K562 (cell line): Measurements from ENCODE around the gene SLC44A2. TPM values are rescaled to one million over a fixed set of nuclear protein-coding genes. Genes with fewer than 3 reads are reported as not detected.

Experiments used
- CBFB ChIP-seq: sonication (generic); formaldehyde crosslinking; IDR thresholded peaks from 2 replicates; pipeline ENCODE4 v1.4.0; 2020; ENCODE audit warnings: mild to moderate bottlenecking, missing genetic modification reagents
- CTBP1 ChIP-seq: fragments of 450-650 bp; IDR thresholded peaks from 2 replicates; pipeline ENCODE4 v1.6.1; 2016; ENCODE audit warnings: borderline replicate concordance
- HCFC1 ChIP-seq: IDR thresholded peaks from 2 replicates; pipeline ENCODE4 v1.6.1; 2012; ENCODE audit warnings: low read depth, low read length, improper control_type of control experiment
- HDAC1 ChIP-seq, 2 experiments: fragments of 450-650 bp; IDR thresholded peaks; 2 replicates each; pipeline ENCODE4 v1.6.1; 2016 to 2017; ENCODE audit warnings: inconsistent platforms in 1 of 2, mild to moderate bottlenecking in 1 of 2, moderate library complexity in 1 of 2
- HMGN3 ChIP-seq: IDR thresholded peaks from 2 replicates; pipeline ENCODE4 v1.6.1; 2011; ENCODE audit warnings: borderline replicate concordance, low read depth, mild to moderate bottlenecking, mixed read lengths, low read length; ENCODE audit not compliant: insufficient read length; ENCODE audit errors: extremely low read depth
- KAT8 ChIP-seq: fragments of 450-650 bp; IDR thresholded peaks from 2 replicates; pipeline ENCODE4 v1.6.1; 2016; ENCODE audit warnings: low read depth, mild to moderate bottlenecking
- KLF13 ChIP-seq: fragments of 450-650 bp; IDR thresholded peaks from 2 replicates; pipeline ENCODE4 v1.6.1; 2016; ENCODE audit warnings: missing genetic modification characterization, low read depth, mild to moderate bottlenecking, missing compliant biosample characterization, moderate library complexity, borderline replicate concordance
- RCOR1 ChIP-seq, 2 experiments: IDR thresholded peaks; 2 replicates each; pipeline ENCODE4 v1.6.1; 2012; ENCODE audit warnings: low read depth in 2 of 2, low read length in 2 of 2, borderline replicate concordance in 1 of 2, improper control_type of control experiment in 1 of 2
- SMARCA4 ChIP-seq: fragments of 450-650 bp; IDR thresholded peaks from 2 replicates; pipeline ENCODE4 v1.6.1; 2016
- SNRNP70 ChIP-seq: fragments of 200-400 bp; formaldehyde crosslinking; optimal IDR thresholded peaks from 2 replicates; pipeline ENCODE3; 2017; ENCODE audit warnings: low read depth, low read length
- TBP ChIP-seq: optimal IDR thresholded peaks from 2 replicates; pipeline ENCODE3; 2011; ENCODE audit warnings: low read depth, low read length, improper control_type of control experiment
- ZBTB1 ChIP-seq: sonication (generic); formaldehyde crosslinking; IDR thresholded peaks from 2 replicates; pipeline ENCODE4 v1.8.1; 2023; ENCODE audit warnings: missing genetic modification reagents, low read depth, mild to moderate bottlenecking, borderline replicate concordance
- ZNF24 ChIP-seq: fragments of 450-650 bp; IDR thresholded peaks from 2 replicates; pipeline ENCODE4 v1.6.1; 2016
- ZNF263 ChIP-seq: sonication (generic); formaldehyde crosslinking; IDR thresholded peaks from 2 replicates; pipeline ENCODE4 v1.8.0; 2022; ENCODE audit warnings: mild to moderate bottlenecking, missing genetic modification reagents, borderline replicate concordance
- ZNF316 ChIP-seq: fragments of 450-650 bp; IDR thresholded peaks from 2 replicates; pipeline ENCODE4 v1.6.1; 2016
- ZNF778 ChIP-seq: fragments of 450-650 bp; formaldehyde crosslinking; IDR thresholded peaks from 2 replicates; pipeline ENCODE4 v1.4.0; 2020; ENCODE audit warnings: mild to moderate bottlenecking, moderate library complexity
- polyA plus RNA-seq, 8 experiments: library from polyadenylated mRNA; depleted of rRNA in 4 of 8; stranded (reverse) in 5 of 8; unstranded in 3 of 8; fragments of >200 nt; fragmentation: Nextera tagmentation in 2 of 8; fragmentation: Illumina TruSeq in 1 of 8; extraction: Ambion mirVana in 2 of 8; extraction: Trizol in 1 of 8; gene quantifications; 2 replicates each; pipeline versions ENCODE4 v1.2.1 to v1.2.3, GENCODE V29; 2011 to 2014; ENCODE audit warnings: inconsistent platforms in 1 of 8, missing spikeins in 1 of 8
- total RNA-seq, 7 experiments: library from RNA; depleted of rRNA in 6 of 7; stranded (reverse); fragments of >200 nt in 6 of 7; fragmentation: Illumina TruSeq in 2 of 7; extraction: Trizol in 2 of 7; gene quantifications; 2 replicates each; pipeline versions ENCODE4 v1.2.1 to v1.2.3, GENCODE V29; 2011 to 2021; ENCODE audit warnings: low replicate concordance in 1 of 7
- TF ChIP-seq, protein P1 (sequence below): sonication (generic); formaldehyde crosslinking; IDR thresholded peaks from 2 replicates; pipeline ENCODE4 v1.8.0; 2022; ENCODE audit warnings: mild to moderate bottlenecking, missing genetic modification reagents
- TF ChIP-seq, protein P2 (sequence below), 2 experiments: fragments of 450-650 bp; conservative IDR thresholded peaks; 2 replicates each; pipeline ENCODE4 v1.6.1; 2017; ENCODE audit warnings: mild to moderate bottlenecking in 2 of 2, moderate library complexity in 2 of 2
- TF ChIP-seq, protein P3 (sequence below): sonication (generic); formaldehyde crosslinking; IDR thresholded peaks from 2 replicates; pipeline ENCODE4 v1.9.0; 2022; ENCODE audit warnings: mild to moderate bottlenecking, missing genetic modification reagents
- TF ChIP-seq, protein P4 (sequence below): fragments of 450-650 bp; IDR thresholded peaks from 2 replicates; pipeline ENCODE4 v1.6.1; 2017; ENCODE audit warnings: antibody characterized with exemption

SLC44A2 gene
- total and polyA plus RNA-seq, 9 of the 15 experiments (the other 6 are each of a cell fraction or from before 2014, with no cell fraction given), result 1.1 to 34.2 (median 8.1) TPM

DNA sequence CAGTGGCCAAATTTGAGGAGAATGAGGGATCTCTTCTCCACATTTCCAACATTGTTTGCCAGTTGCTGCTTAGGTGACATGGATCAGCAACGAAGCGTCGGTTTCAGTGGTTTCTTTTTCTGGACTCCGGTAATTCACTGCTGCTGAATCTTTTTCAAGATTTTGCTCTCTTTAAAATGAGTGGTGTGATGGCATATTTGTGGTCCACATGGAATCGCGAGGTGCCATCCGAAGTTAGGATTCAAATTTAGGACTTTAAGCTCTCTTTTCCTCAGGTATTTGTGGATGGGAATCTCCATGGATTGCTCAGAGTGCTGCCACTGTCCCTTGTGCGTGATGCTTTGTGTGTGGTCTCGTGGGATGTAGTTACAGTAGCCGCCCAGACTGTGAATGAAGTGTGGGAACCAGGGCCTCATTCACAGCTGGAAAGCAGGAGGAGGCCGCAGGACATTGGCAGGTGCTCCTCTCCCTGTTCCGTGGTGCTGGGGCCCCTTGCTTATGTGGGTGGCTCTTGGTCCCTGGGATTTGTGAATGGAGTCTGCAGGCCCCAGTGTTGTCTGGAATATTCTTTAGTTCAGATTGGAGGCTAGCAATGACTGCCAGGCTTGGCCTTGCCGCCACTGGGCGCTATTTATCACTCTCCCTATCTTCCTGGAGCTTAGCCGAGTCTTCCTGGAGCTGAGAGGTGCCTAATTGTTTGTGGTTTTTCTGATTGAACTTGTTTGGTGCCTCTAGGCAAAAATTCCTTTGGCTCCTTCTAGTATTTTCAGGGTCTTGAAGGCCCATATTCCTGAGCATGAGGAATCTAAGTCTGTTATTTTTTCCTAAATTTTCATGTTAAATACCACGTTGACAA is 30.3 kb downstream of the SLC44A2 start (continued):
- TF ChIP-seq SNRNP70 (no peak), ZBTB1 (CRISPR knock-in tag) (no peak), ZNF316 (no peak), TBP (peak; percentile 14), HMGN3 (no peak), ZNF263 (CRISPR knock-in tag) (0 out of 2 replicates have a peak, but pooled peaks have one; percentile 18), CTBP1 (peak; percentile 9; the same call in 1 of the 2 replicates), ZNF24 (no peak), KLF13 (no peak), SMARCA4 (peak; percentile 56; the same call in 1 of the 2 replicates), KAT8 (no peak), HDAC1 (IDR thresholded peaks at IDR 0.05) (peak in 1 of 2 experiments; percentile 38; a peak in 1 of 4 replicates), RCOR1 (IDR thresholded peaks at IDR 0.05; ENCODE audit: borderline replicate concordance in 1 of 2, low read depth in 2 of 2, low read length in 2 of 2) (peak in 1 of 2 experiments; percentile 52; a peak in 1 of 4 replicates), ZNF778 (no peak), CBFB (no peak), HCFC1 (0 out of 2 replicates have a peak, but pooled peaks have one; percentile 6)
- TF ChIP-seq, protein P1, sequence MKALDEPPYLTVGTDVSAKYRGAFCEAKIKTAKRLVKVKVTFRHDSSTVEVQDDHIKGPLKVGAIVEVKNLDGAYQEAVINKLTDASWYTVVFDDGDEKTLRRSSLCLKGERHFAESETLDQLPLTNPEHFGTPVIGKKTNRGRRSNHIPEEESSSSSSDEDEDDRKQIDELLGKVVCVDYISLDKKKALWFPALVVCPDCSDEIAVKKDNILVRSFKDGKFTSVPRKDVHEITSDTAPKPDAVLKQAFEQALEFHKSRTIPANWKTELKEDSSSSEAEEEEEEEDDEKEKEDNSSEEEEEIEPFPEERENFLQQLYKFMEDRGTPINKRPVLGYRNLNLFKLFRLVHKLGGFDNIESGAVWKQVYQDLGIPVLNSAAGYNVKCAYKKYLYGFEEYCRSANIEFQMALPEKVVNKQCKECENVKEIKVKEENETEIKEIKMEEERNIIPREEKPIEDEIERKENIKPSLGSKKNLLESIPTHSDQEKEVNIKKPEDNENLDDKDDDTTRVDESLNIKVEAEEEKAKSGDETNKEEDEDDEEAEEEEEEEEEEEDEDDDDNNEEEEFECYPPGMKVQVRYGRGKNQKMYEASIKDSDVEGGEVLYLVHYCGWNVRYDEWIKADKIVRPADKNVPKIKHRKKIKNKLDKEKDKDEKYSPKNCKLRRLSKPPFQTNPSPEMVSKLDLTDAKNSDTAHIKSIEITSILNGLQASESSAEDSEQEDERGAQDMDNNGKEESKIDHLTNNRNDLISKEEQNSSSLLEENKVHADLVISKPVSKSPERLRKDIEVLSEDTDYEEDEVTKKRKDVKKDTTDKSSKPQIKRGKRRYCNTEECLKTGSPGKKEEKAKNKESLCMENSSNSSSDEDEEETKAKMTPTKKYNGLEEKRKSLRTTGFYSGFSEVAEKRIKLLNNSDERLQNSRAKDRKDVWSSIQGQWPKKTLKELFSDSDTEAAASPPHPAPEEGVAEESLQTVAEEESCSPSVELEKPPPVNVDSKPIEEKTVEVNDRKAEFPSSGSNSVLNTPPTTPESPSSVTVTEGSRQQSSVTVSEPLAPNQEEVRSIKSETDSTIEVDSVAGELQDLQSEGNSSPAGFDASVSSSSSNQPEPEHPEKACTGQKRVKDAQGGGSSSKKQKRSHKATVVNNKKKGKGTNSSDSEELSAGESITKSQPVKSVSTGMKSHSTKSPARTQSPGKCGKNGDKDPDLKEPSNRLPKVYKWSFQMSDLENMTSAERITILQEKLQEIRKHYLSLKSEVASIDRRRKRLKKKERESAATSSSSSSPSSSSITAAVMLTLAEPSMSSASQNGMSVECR (CRISPR knock-in tag), result no peak
- TF ChIP-seq, protein P2, sequence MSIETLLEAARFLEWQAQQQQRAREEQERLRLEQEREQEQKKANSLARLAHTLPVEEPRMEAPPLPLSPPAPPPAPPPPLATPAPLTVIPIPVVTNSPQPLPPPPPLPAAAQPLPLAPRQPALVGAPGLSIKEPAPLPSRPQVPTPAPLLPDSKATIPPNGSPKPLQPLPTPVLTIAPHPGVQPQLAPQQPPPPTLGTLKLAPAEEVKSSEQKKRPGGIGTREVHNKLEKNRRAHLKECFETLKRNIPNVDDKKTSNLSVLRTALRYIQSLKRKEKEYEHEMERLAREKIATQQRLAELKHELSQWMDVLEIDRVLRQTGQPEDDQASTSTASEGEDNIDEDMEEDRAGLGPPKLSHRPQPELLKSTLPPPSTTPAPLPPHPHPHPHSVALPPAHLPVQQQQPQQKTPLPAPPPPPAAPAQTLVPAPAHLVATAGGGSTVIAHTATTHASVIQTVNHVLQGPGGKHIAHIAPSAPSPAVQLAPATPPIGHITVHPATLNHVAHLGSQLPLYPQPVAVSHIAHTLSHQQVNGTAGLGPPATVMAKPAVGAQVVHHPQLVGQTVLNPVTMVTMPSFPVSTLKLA (conservative IDR thresholded peaks at IDR 0.05), result 0 out of 4 replicates have a peak, but pooled peaks of 1 of the 2 experiments have one; percentile 18
- TF ChIP-seq, protein P3, sequence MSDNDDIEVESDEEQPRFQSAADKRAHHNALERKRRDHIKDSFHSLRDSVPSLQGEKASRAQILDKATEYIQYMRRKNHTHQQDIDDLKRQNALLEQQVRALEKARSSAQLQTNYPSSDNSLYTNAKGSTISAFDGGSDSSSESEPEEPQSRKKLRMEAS (CRISPR knock-in tag), result no peak
- TF ChIP-seq, protein P4, sequence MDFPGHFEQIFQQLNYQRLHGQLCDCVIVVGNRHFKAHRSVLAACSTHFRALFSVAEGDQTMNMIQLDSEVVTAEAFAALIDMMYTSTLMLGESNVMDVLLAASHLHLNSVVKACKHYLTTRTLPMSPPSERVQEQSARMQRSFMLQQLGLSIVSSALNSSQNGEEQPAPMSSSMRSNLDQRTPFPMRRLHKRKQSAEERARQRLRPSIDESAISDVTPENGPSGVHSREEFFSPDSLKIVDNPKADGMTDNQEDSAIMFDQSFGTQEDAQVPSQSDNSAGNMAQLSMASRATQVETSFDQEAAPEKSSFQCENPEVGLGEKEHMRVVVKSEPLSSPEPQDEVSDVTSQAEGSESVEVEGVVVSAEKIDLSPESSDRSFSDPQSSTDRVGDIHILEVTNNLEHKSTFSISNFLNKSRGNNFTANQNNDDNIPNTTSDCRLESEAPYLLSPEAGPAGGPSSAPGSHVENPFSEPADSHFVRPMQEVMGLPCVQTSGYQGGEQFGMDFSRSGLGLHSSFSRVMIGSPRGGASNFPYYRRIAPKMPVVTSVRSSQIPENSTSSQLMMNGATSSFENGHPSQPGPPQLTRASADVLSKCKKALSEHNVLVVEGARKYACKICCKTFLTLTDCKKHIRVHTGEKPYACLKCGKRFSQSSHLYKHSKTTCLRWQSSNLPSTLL, result no peak
